ENCODE results near the gene NONO. TPM values are rescaled to one million over a fixed set of nuclear protein-coding genes. Genes with fewer than 3 reads are reported as not detected.
"Not testable (repeated sequence)": the region's sequence is repeated elsewhere in the genome, so short reads cannot be mapped to it uniquely, and the experiment has no call there.

NONO gene
- total RNA-seq, 1 donor from 2014 or later, result 696 TPM

DNA sequence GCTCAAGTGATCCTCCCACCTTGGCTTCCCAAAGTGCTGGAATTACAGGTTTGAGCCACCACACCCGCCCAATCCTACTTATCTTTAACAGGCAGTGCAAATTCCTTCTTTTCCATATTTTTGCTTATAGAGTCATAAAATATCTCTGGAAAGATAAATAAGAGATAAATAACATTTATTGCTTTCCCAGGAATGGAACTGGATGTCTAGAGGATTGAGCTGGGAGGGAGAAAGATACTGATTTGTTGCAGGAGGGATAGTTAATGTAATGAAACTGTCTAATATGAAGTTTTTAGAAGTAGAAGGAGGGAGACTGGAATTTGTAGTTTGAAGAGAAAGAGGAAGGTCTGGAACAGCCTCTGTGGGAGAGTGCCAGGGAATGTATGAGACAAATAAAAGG lies 38.3 kb downstream of the NONO start:
- H3K9me3 Mint-ChIP-seq (ENCODE audit: unreplicated experiment), result no peaks in the 10 kb centered on the region
- H3K27me3 Mint-ChIP-seq (ENCODE audit: unreplicated experiment), result no peaks in the 10 kb centered on the region
- H3K36me3 Mint-ChIP-seq (ENCODE audit: unreplicated experiment), result no peaks in the 10 kb centered on the region
- DNase-seq, result no peak
- no peaks in the 10 kb centered on the region for H3K4me1 Mint-ChIP-seq (ENCODE audit: low read depth, unreplicated experiment)
- no peak overlapping the region for H3K27ac Mint-ChIP-seq (ENCODE audit: unreplicated experiment)
- TF ChIP-seq, protein P1, sequence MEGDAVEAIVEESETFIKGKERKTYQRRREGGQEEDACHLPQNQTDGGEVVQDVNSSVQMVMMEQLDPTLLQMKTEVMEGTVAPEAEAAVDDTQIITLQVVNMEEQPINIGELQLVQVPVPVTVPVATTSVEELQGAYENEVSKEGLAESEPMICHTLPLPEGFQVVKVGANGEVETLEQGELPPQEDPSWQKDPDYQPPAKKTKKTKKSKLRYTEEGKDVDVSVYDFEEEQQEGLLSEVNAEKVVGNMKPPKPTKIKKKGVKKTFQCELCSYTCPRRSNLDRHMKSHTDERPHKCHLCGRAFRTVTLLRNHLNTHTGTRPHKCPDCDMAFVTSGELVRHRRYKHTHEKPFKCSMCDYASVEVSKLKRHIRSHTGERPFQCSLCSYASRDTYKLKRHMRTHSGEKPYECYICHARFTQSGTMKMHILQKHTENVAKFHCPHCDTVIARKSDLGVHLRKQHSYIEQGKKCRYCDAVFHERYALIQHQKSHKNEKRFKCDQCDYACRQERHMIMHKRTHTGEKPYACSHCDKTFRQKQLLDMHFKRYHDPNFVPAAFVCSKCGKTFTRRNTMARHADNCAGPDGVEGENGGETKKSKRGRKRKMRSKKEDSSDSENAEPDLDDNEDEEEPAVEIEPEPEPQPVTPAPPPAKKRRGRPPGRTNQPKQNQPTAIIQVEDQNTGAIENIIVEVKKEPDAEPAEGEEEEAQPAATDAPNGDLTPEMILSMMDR (IDR thresholded peaks at IDR 0.05; ENCODE audit: partially characterized antibody, unreplicated experiment), result no peak
- H3K4me3 Mint-ChIP-seq (ENCODE audit: unreplicated experiment), result no peak overlapping the region

DNA sequence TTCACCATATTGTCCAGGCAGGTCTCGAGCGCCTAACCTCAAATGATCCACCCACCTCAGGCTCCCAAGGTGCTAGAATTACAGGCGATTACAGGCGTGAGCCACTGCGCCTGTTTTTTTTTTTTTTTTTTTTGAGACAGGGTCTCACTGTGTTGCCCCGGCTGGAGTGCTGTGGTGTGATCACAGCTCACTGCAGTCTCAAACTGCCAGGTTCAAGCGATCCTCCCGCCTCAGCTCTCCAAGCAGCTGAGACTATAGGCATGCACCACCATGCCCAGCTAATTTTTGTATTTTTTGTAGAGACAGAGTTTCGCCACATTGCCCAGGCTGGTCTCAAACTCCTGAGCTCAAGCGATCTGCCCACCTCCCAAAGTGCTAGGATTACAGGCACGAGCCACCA lies 41.0 kb downstream of the NONO start:
- H3K27me3 Mint-ChIP-seq (ENCODE audit: unreplicated experiment), result not testable (repeated sequence)

DNA sequence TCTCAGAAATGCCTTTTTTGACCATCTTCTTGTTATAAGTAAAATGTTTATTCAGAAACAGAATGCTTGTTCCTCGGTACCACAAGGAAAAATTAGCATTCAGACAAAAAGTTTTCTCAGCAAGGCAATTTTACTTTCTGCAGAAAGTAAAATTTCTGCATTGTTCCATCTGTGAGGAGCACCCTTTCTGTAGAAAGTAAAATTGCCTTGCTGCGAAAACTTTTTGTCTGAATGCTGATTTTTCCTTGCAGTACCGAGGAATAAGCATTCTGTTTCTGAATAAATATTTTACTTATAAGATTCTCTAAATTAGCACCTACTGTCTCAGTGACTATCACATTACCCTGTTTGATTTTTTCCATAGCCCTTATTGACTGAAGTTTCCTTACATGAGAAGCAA lies 43.0 kb downstream of the NONO start:
- H3K9me3 Mint-ChIP-seq (ENCODE audit: unreplicated experiment), result no peaks in the 10 kb centered on the region
- DNase-seq, result no peak
- no peaks in the 10 kb centered on the region for H3K27me3 Mint-ChIP-seq (ENCODE audit: unreplicated experiment)
- TF ChIP-seq, protein P1 (IDR thresholded peaks at IDR 0.05; ENCODE audit: partially characterized antibody, unreplicated experiment), result no peak
- H3K27ac Mint-ChIP-seq (ENCODE audit: unreplicated experiment), result no peak overlapping the region
- no peaks in the 10 kb centered on the region for H3K4me1 Mint-ChIP-seq (ENCODE audit: low read depth, unreplicated experiment)
- H3K4me3 Mint-ChIP-seq (ENCODE audit: unreplicated experiment), result no peak overlapping the region
- no peaks in the 10 kb centered on the region for H3K36me3 Mint-ChIP-seq (ENCODE audit: unreplicated experiment)

More for the DNA sequence above, 41.0 kb downstream of the NONO start:
- H3K27ac Mint-ChIP-seq (ENCODE audit: unreplicated experiment); DNase-seq; H3K9me3 Mint-ChIP-seq (ENCODE audit: unreplicated experiment); H3K4me3 Mint-ChIP-seq (ENCODE audit: unreplicated experiment); H3K4me1 Mint-ChIP-seq (ENCODE audit: low read depth, unreplicated experiment); H3K36me3 Mint-ChIP-seq (ENCODE audit: unreplicated experiment): not testable (repeated sequence)

DNA sequence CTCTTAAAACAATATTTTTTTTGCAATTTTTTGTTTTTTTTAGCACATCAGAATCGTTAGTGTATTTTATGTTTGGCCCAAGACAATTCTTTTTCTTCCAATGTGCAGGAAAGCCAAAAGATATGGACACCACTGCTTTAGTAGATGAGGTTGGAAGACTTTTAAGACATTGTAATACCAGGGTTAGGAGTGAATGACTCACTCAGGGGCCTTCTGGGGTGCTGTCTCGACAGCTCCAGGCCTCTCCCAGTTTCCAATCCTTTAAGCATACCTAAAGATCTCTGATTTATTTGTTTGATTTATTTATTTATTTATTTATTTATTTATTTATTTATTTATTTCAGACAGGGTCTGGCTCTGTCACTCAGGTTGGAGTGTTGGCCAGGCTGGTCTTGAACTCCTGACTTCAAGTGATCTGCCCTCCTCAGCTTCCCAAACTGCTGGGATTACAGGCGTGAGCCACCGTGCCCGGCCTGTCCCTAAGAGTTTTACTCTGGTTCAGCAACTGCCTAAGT lies 65.8 kb downstream of the NONO start:
- not testable (repeated sequence) for DNase-seq; H3K4me1 Mint-ChIP-seq (ENCODE audit: low read depth, unreplicated experiment); H3K27me3 Mint-ChIP-seq (ENCODE audit: unreplicated experiment); H3K4me3 Mint-ChIP-seq (ENCODE audit: unreplicated experiment); H3K27ac Mint-ChIP-seq (ENCODE audit: unreplicated experiment); H3K36me3 Mint-ChIP-seq (ENCODE audit: unreplicated experiment); H3K9me3 Mint-ChIP-seq (ENCODE audit: unreplicated experiment)

DNA sequence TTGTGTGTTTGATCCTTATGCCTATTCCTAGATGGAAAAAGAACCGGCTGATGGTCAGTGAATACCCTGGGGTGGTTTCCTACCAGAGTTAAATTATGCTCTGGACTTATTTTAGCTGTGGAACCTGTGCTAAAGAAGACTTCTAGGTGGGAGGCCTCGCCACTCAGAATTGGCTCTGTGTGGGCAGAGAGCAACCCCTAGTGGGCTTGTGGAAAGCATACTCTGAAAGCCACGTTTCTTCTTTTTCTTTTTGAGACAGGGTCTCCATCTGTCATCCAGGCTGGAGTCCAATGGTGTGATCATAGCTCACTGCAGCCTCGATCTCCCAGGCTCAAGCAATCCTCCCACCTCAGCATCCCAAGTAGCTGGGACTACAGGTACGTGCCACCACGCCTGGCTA lies 66.4 kb downstream of the NONO start:
- H3K4me3 Mint-ChIP-seq (ENCODE audit: unreplicated experiment); H3K36me3 Mint-ChIP-seq (ENCODE audit: unreplicated experiment); H3K4me1 Mint-ChIP-seq (ENCODE audit: low read depth, unreplicated experiment); H3K9me3 Mint-ChIP-seq (ENCODE audit: unreplicated experiment); DNase-seq; H3K27me3 Mint-ChIP-seq (ENCODE audit: unreplicated experiment); H3K27ac Mint-ChIP-seq (ENCODE audit: unreplicated experiment): not testable (repeated sequence)

Other genes starting within 250 kb of the NONO start
- 86.5 TPM for gene SNX12, start 215.3 kb upstream of the NONO start, total RNA-seq (ENCODE audit: unreplicated experiment)
- 20.2 TPM for gene FOXO4, start 187.8 kb upstream of the NONO start, total RNA-seq (ENCODE audit: unreplicated experiment)
- not detected for gene CXorf65, start 176.9 kb upstream of the NONO start, total RNA-seq (ENCODE audit: unreplicated experiment)
- gene IL2RG, start 172.1 kb upstream of the NONO start, total RNA-seq (ENCODE audit: unreplicated experiment), result not detected
- gene MED12, start 165.0 kb upstream of the NONO start, total RNA-seq (ENCODE audit: unreplicated experiment), result 87.4 TPM
- gene NLGN3, start 138.8 kb upstream of the NONO start, total RNA-seq (ENCODE audit: unreplicated experiment), result 3.1 TPM
- gene GJB1, start 60.4 kb upstream of the NONO start, total RNA-seq (ENCODE audit: unreplicated experiment), result not detected
- 44.2 TPM for gene ZMYM3, start 29.5 kb upstream of the NONO start, total RNA-seq (ENCODE audit: unreplicated experiment)
- gene ITGB1BP2, start 18.1 kb downstream of the NONO start, total RNA-seq (ENCODE audit: unreplicated experiment), result 7.8 TPM
- gene TAF1, start 82.7 kb downstream of the NONO start, total RNA-seq (ENCODE audit: unreplicated experiment), result 42.1 TPM
- 185 TPM for gene OGT, start 249.5 kb downstream of the NONO start, total RNA-seq (ENCODE audit: unreplicated experiment)

Data from glutamatergic neuron (in vitro differentiated cells).